GM23248 (cell line): ENCODE measurements around the gene EMILIN1.

ENCODE experiments used
- EZH2 ChIP-seq: fragments of 200-600 bp; sonication (generic); IDR thresholded peaks from 2 replicates; pipeline ENCODE4 v1.6.1; 2018; ENCODE audit warnings: antibody characterized with exemption, mild to moderate bottlenecking; ENCODE audit not compliant: insufficient read depth, poor library complexity, severe bottlenecking
- EZH2phosphoT487 ChIP-seq: fragments of 200-600 bp; sonication (generic); IDR thresholded peaks from 2 replicates; pipeline ENCODE4 v1.6.1; 2018; ENCODE audit warnings: antibody characterized with exemption, moderate library complexity, mild to moderate bottlenecking, low read depth; ENCODE audit not compliant: insufficient read depth

DNA sequence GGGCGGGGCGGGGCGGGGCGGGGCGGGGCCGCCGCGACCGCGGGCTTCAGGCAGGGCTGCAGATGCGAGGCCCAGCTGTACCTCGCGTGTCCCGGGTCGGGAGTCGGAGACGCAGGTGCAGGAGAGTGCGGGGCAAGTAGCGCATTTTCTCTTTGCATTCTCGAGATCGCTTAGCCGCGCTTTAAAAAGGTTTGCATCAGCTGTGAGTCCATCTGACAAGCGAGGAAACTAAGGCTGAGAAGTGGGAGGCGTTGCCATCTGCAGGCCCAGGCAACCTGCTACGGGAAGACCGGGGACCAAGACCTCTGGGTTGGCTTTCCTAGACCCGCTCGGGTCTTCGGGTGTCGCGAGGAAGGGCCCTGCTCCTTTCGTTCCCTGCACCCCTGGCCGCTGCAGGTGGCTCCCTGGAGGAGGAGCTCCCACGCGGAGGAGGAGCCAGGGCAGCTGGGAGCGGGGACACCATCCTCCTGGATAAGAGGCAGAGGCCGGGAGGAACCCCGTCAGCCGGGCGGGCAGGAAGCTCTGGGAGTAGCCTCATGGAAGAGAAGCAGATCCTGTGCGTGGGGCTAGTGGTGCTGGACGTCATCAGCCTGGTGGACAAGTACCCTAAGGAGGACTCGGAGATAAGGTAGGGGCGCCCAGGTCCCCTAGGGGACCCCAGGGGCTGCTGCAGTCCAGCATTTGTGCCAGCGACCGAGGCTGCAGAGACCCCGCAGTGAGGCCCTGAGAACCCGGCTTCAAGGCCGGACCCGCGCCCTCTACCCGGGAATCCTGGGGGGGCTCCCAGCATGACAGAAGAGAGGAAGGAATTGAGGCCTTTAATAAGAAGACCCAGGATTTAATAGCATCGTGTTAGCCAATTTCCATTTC lies 8.5 kb downstream of the EMILIN1 start, which contains the start of gene KHK:
- TF ChIP-seq EZH2phosphoT487 (no peak), EZH2 (no peak)
